ENCODE results near the gene SRR.
"Not testable (repeated sequence)": the region's sequence is repeated elsewhere in the genome, so short reads cannot be mapped to it uniquely, and the experiment has no call there.

Gene SRR

GRCh38 chr17:2292100-2292499, 11.7 kb upstream of the SRR start:
- DNase-seq = no peak

- DNase-seq = no peak
Observed at GRCh38 chr17:2295575-2295974, 8.2 kb upstream of the SRR start.

- no peak for DNase-seq
Observed at GRCh38 chr17:2297023-2297422, 6.7 kb upstream of the SRR start.

GRCh38 chr17:2299136-2299535, 4.6 kb upstream of the SRR start:
- DNase-seq = no peak

- DNase-seq = no peak
Observed at GRCh38 chr17:2299756-2300155, 4.0 kb upstream of the SRR start.

- DNase-seq = no peak
Observed at GRCh38 chr17:2302778-2303203, 959 bp upstream of the SRR start.

GRCh38 chr17:2304931-2305330, 1.2 kb downstream of the SRR start:
- no peak for DNase-seq

- no peak for DNase-seq
Observed at GRCh38 chr17:2309338-2310154, 5.8 kb downstream of the SRR start.

- no peak for DNase-seq
Observed at GRCh38 chr17:2312736-2313135, 9.0 kb downstream of the SRR start.

- not testable (repeated sequence) for DNase-seq
Observed at GRCh38 chr17:2316916-2317205, 13.1 kb downstream of the SRR start.

- no peak for DNase-seq
Observed at GRCh38 chr17:2317796-2318195, 14.0 kb downstream of the SRR start.

- no peak for DNase-seq
Observed at GRCh38 chr17:2319051-2319450, 15.3 kb downstream of the SRR start.

- DNase-seq = no peak
Observed at GRCh38 chr17:2321399-2321798, 17.6 kb downstream of the SRR start.

- no peak for DNase-seq
Observed at GRCh38 chr17:2323629-2324314, 20.0 kb downstream of the SRR start.

GRCh38 chr17:2331303-2331702, 27.6 kb downstream of the SRR start:
- DNase-seq = no peak

GRCh38 chr17:2335726-2336214, 32.0 kb downstream of the SRR start:
- DNase-seq = no peak

GRCh38 chr17:2336215-2336851, 32.6 kb downstream of the SRR start, which contains the start of gene TSR1:
Gene TSR1, minus strand, starts transcription at chr17:2336457. Its CDS starts 30 bp downstream, at chr17:2336427.
- peak; percentile 74 for DNase-seq

GRCh38 chr17:2336852-2337543, 33.2 kb downstream of the SRR start, which contains the start of gene SGSM2:
Gene SGSM2, plus strand, starts transcription at chr17:2337501. Its CDS starts 188 bp downstream, at chr17:2337689.
- peak; percentile 68 for DNase-seq

- DNase-seq = peak; percentile 46
Observed at GRCh38 chr17:2337544-2338314, 34.0 kb downstream of the SRR start.

- DNase-seq = no peak
Observed at GRCh38 chr17:2338315-2338657, 34.5 kb downstream of the SRR start.

GRCh38 chr17:2343421-2343820, 39.7 kb downstream of the SRR start:
- DNase-seq = no peak

- no peak for DNase-seq
Observed at GRCh38 chr17:2344528-2344927, 40.8 kb downstream of the SRR start.

All from activated gamma-delta T cell (primary cell).